Vagina (tissue), 2 donors: ENCODE results near the gene RNF26.

ENCODE experiments used
- CTCF ChIP-seq, 3 experiments: fragments of 450-650 bp in 2 of 3; fragments of 200-600 bp in 1 of 3; sonication (generic) in 1 of 3; IDR thresholded peaks; one replicate each; pipeline ENCODE4 v1.5.1; 2017 to 2019; ENCODE audit warnings: antibody characterized with exemption in 3 of 3, mild to moderate bottlenecking in 2 of 3, moderate library complexity in 2 of 3
- POLR2A ChIP-seq, 2 donors: fragments of 450-650 bp; IDR thresholded peaks; one replicate each; pipeline ENCODE4 v1.6.1; 2017; ENCODE audit warnings: antibody characterized with exemption in 2 of 2, mild to moderate bottlenecking in 2 of 2, moderate library complexity in 2 of 2
- POLR2AphosphoS5 ChIP-seq, 2 donors: sonication (generic); formaldehyde crosslinking; IDR thresholded peaks; one replicate each; pipeline ENCODE4 v1.9.0; 2017; ENCODE audit warnings: antibody characterized with exemption in 2 of 2, mild to moderate bottlenecking in 2 of 2, low read depth in 1 of 2; ENCODE audit not compliant: insufficient read depth in 1 of 2

- TF ChIP-seq CTCF (IDR thresholded peaks at IDR 0.05) (no peak), POLR2AphosphoS5 (IDR thresholded peaks at IDR 0.05; ENCODE audit: insufficient read depth in 1 of 2, low read depth in 1 of 2) (no peak), POLR2A (IDR thresholded peaks at IDR 0.05) (no peak)
Measured at GRCh38 chr11:119285431-119285830, 48.9 kb upstream of the RNF26 start.
